WTC11 (cell line): ENCODE results near the gene DYSF. TPM values are rescaled to one million over a fixed set of nuclear protein-coding genes. Genes with fewer than 3 reads are reported as not detected.
A peak's percentile ranks its signal among the peaks of the same experiment; 100 is the strongest.

Source experiments
- ATAC-seq: fragments of 200-7000 bp; cut with Tn5 transposase; 2 replicates; pipeline ENCODE4 v1.10.0; 2021; ENCODE audit warnings: mild to moderate bottlenecking, moderate library complexity
- CTCF ChIA-PET: fragments of 300-600 bp; sonication (Branson Sonifier 250); formaldehyde crosslinking; loops from one replicate; lab custom pipeline; 2021; ENCODE audit warnings: antibody characterized with exemption; lab: Charles Lee
- POLR2A ChIA-PET: fragments of 350-600 bp; sonication (Branson Sonifier 250); formaldehyde crosslinking; loops from one replicate; lab custom pipeline; 2021; ENCODE audit warnings: antibody characterized with exemption; lab: Charles Lee
- DNase-seq: peaks from one replicate; pipeline ENCODE4 v3.0.0; 2021; ENCODE audit warnings: low spot score
- H3K27ac Mint-ChIP-seq: 2 replicates; pipeline ENCODE4 v1.8.0; 2021; ENCODE audit warnings: mixed read lengths
- H3K27me3 Mint-ChIP-seq: 2 replicates; pipeline ENCODE4 v1.8.0; 2021; ENCODE audit warnings: low read depth, mild to moderate bottlenecking, moderate library complexity, mixed read lengths
- H3K36me3 Mint-ChIP-seq: 2 replicates; pipeline ENCODE4 v1.8.0; 2021; ENCODE audit warnings: mixed read lengths
- H3K4me1 Mint-ChIP-seq: 2 replicates; pipeline ENCODE4 v1.8.0; 2022; ENCODE audit warnings: mixed read lengths
- H3K4me3 Mint-ChIP-seq: 2 replicates; pipeline ENCODE4 v1.8.0; 2021; ENCODE audit warnings: mild to moderate bottlenecking, moderate library complexity, mixed read lengths
- H3K9me3 Mint-ChIP-seq: 2 replicates; pipeline ENCODE4 v1.8.0; 2021; ENCODE audit warnings: mixed read lengths
- AR ChIP-seq: fragments of 250-450 bp; sonication (Bioruptor Pico); IDR thresholded peaks from 2 replicates; pipeline ENCODE4 v1.9.0; 2021; ENCODE audit warnings: mild to moderate bottlenecking
- CREB1 ChIP-seq: sonication (generic); formaldehyde crosslinking; IDR thresholded peaks from 2 replicates; pipeline ENCODE4 v1.8.0; 2023; ENCODE audit warnings: mild to moderate bottlenecking, missing genetic modification reagents
- HMGA2 ChIP-seq: fragments of 250-450 bp; sonication (Bioruptor Pico); IDR thresholded peaks from 2 replicates; pipeline ENCODE4 v1.4.0; 2021; ENCODE audit warnings: mild to moderate bottlenecking, moderate library complexity
- JAZF1 ChIP-seq: fragments of 250-450 bp; sonication (Bioruptor Pico); IDR thresholded peaks from 2 replicates; pipeline ENCODE4 v1.9.0; 2021; ENCODE audit warnings: moderate library complexity, mild to moderate bottlenecking, inconsistent platforms
- NR2C2 ChIP-seq: sonication (generic); formaldehyde crosslinking; IDR thresholded peaks from 2 replicates; pipeline ENCODE4 v1.8.0; 2022; ENCODE audit warnings: mild to moderate bottlenecking, missing genetic modification reagents
- RELA ChIP-seq: sonication (generic); formaldehyde crosslinking; IDR thresholded peaks from 2 replicates; pipeline ENCODE4 v1.8.1; 2022; ENCODE audit warnings: missing genetic modification reagents, mild to moderate bottlenecking, borderline replicate concordance
- SOX15 ChIP-seq: fragments of 250-450 bp; sonication (Bioruptor Pico); IDR thresholded peaks from 2 replicates; pipeline ENCODE4 v1.9.0; 2021; ENCODE audit warnings: mild to moderate bottlenecking
- TCF7 ChIP-seq: sonication (generic); formaldehyde crosslinking; IDR thresholded peaks from 2 replicates; pipeline ENCODE4 v1.8.0; 2022; ENCODE audit warnings: mild to moderate bottlenecking, low read depth, missing genetic modification reagents, moderate library complexity
- ZNF219 ChIP-seq: sonication (generic); formaldehyde crosslinking; IDR thresholded peaks from 2 replicates; pipeline ENCODE4 v1.8.0; 2023; ENCODE audit warnings: missing genetic modification reagents, mild to moderate bottlenecking, borderline replicate concordance
- total RNA-seq: library from RNA; stranded (reverse); gene quantifications from 3 replicates; pipeline ENCODE4 v1.2.3, GENCODE V29; 2021
- TF ChIP-seq, protein P1 (sequence below): fragments of 250-450 bp; sonication (Bioruptor Pico); conservative IDR thresholded peaks from 2 replicates; pipeline ENCODE4 v1.9.0; 2021; ENCODE audit warnings: mild to moderate bottlenecking
- TF ChIP-seq, protein P2 (sequence below): sonication (generic); formaldehyde crosslinking; IDR thresholded peaks from 2 replicates; pipeline ENCODE4 v1.8.1; 2022; ENCODE audit warnings: missing genetic modification reagents, borderline replicate concordance
- TF ChIP-seq, protein P3 (sequence below): fragments of 200-600 bp; IDR thresholded peaks from 2 replicates; pipeline ENCODE4 v1.8.0; 2022; ENCODE audit warnings: antibody characterized with exemption
- TF ChIP-seq, protein P4 (sequence below): sonication (generic); formaldehyde crosslinking; IDR thresholded peaks from 2 replicates; pipeline ENCODE4 v1.8.1; 2023; ENCODE audit warnings: mild to moderate bottlenecking, missing genetic modification reagents

The DYSF gene
- total RNA-seq, 1 experiment from 2014 or later = 14.8 TPM

- peaks cover 33% of the 10 kb centered on the region for H3K27me3 Mint-ChIP-seq
- H3K4me3 Mint-ChIP-seq = no peak overlapping the region
- H3K27ac Mint-ChIP-seq = no peak overlapping the region
- TF ChIP-seq RELA (no peak), HMGA2 (CRISPR knock-in tag) (no peak), AR (no peak), JAZF1 (CRISPR knock-in tag) (no peak), TCF7 (CRISPR knock-in tag) (no peak), SOX15 (CRISPR knock-in tag) (no peak)
- TF ChIP-seq, protein P1, sequence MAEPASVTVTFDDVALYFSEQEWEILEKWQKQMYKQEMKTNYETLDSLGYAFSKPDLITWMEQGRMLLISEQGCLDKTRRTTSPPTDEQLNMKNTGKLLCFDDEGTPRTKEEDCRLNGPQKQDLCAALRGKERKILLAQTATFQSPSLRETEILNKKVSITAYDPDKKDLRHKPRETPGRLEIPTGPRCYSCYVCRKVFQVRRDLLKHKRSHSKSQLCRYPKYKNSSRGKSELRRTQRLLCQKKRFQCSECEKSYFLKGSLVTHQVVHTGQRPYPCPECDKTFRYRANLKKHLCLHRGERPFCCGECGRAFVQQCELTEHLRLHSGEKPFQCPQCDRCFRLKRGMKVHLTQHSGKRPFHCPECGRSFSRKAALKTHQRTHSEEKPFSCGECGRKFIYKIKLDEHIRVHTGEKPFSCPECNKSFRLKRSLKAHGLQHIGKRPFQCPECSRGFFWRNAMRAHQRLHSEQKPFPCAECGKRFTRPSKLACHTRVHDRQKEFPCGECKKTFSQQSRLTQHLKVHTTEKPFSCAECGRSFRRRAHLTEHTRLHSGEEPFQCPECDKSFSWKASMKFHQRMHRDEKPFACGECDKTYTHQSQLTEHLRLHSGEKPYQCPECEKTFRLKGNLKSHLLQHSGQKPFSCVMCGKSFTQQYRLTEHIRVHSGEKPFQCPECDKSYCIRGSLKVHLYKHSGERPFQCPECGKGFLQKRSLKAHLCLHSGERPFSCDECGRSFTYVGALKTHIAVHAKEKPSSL (CRISPR knock-in tag) = no peak
- H3K36me3 Mint-ChIP-seq = peaks cover 3% of the 10 kb centered on the region; the same call in 1 of the 2 replicates
- DNase-seq (no peak), ATAC-seq (no peak)
- ChIA-PET POLR2A (no interaction called here), CTCF (interaction anchor here (0.7 to 10.8 kb wide), 7 partner anchors 7 to 303 kb away, joined by 3 to 116 read pairs (median 11); partner anchors contain the start of gene DYSF)
- H3K4me1 Mint-ChIP-seq = peaks cover 47% of the 10 kb centered on the region
- H3K9me3 Mint-ChIP-seq = no peaks in the 10 kb centered on the region
Observed at GRCh38 chr2:71460056-71460455, 6.7 kb downstream of the DYSF start.

DNA sequence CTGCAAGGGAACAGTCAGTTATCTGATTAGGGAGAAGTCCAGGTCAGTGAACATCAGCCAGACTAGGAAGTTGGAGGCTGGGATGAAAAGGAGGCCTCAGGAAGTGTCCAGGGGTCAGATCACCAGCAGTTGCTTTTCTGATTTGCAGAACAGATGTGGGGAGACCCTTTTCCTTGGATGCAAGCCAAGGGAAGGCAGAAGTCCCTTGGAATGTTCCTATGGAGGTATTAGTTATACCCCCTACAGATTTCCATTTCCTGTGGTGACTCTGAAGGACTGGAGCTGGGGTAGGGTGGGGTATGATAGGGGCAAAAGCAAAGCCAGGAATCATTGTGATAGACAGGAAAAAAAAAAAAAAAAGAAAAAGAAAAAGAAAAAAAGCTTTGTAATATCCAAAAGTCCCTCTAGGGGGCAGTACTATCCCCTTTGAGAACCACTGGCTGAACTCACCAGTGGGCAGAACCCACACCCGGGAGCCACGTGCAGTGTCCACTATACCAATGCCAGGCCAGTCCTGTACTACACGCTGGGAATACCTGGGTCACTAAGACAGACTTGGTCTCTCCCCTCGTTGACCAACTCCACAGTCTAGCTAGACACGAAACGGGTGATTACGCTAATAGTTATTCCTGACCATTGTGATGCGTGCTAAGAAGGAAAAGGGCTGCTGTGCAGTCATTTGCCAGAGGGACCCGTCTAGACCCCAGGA, 7.4 kb downstream of the DYSF start:
- Mint-ChIP-seq H3K4me1 (peaks cover 40% of the 10 kb centered on the region), H3K9me3 (no peaks in the 10 kb centered on the region), H3K36me3 (peaks cover 3% of the 10 kb centered on the region; the same call in 1 of the 2 replicates), H3K4me3 (no peak overlapping the region), H3K27ac (no peak overlapping the region), H3K27me3 (peaks cover 32% of the 10 kb centered on the region)
- TF ChIP-seq, protein P2, sequence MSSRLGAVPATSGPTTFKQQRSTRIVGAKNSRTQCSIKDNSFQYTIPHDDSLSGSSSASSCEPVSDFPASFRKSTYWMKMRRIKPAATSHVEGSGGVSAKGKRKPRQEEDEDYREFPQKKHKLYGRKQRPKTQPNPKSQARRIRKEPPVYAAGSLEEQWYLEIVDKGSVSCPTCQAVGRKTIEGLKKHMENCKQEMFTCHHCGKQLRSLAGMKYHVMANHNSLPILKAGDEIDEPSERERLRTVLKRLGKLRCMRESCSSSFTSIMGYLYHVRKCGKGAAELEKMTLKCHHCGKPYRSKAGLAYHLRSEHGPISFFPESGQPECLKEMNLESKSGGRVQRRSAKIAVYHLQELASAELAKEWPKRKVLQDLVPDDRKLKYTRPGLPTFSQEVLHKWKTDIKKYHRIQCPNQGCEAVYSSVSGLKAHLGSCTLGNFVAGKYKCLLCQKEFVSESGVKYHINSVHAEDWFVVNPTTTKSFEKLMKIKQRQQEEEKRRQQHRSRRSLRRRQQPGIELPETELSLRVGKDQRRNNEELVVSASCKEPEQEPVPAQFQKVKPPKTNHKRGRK (CRISPR knock-in tag) = no peak
- TF ChIP-seq, protein P3, sequence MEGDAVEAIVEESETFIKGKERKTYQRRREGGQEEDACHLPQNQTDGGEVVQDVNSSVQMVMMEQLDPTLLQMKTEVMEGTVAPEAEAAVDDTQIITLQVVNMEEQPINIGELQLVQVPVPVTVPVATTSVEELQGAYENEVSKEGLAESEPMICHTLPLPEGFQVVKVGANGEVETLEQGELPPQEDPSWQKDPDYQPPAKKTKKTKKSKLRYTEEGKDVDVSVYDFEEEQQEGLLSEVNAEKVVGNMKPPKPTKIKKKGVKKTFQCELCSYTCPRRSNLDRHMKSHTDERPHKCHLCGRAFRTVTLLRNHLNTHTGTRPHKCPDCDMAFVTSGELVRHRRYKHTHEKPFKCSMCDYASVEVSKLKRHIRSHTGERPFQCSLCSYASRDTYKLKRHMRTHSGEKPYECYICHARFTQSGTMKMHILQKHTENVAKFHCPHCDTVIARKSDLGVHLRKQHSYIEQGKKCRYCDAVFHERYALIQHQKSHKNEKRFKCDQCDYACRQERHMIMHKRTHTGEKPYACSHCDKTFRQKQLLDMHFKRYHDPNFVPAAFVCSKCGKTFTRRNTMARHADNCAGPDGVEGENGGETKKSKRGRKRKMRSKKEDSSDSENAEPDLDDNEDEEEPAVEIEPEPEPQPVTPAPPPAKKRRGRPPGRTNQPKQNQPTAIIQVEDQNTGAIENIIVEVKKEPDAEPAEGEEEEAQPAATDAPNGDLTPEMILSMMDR = peak; percentile 70
- TF ChIP-seq ZNF219 (CRISPR knock-in tag) (no peak), TCF7 (CRISPR knock-in tag) (no peak), NR2C2 (CRISPR knock-in tag) (no peak), CREB1 (CRISPR knock-in tag) (no peak)
- TF ChIP-seq, protein P4, sequence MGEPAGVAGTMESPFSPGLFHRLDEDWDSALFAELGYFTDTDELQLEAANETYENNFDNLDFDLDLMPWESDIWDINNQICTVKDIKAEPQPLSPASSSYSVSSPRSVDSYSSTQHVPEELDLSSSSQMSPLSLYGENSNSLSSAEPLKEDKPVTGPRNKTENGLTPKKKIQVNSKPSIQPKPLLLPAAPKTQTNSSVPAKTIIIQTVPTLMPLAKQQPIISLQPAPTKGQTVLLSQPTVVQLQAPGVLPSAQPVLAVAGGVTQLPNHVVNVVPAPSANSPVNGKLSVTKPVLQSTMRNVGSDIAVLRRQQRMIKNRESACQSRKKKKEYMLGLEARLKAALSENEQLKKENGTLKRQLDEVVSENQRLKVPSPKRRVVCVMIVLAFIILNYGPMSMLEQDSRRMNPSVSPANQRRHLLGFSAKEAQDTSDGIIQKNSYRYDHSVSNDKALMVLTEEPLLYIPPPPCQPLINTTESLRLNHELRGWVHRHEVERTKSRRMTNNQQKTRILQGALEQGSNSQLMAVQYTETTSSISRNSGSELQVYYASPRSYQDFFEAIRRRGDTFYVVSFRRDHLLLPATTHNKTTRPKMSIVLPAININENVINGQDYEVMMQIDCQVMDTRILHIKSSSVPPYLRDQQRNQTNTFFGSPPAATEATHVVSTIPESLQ (CRISPR knock-in tag) = no peak
- ChIA-PET POLR2A (interaction anchor here (0.6 to 0.7 kb wide), 4 partner anchors 9 to 1131 kb away, joined by 3 to 4 read pairs (median 3); no protein-coding TSS in a partner anchor), CTCF (interaction anchor here (0.5 to 10.8 kb wide), 34 partner anchors 7 to 1201 kb away, joined by 3 to 116 read pairs (median 5); partner anchors contain the start of genes DYSF and PAIP2B)
- peak; percentile 33 for ATAC-seq
- no peak for DNase-seq
